ENCODE results near the gene TRAF5. TPM values are rescaled to one million over a fixed set of nuclear protein-coding genes. Genes with fewer than 3 reads are reported as not detected.
"Not testable (repeated sequence)": the region's sequence is repeated elsewhere in the genome, so short reads cannot be mapped to it uniquely, and the experiment has no call there.

TRAF5 gene
- total RNA-seq, 1 donor from 2014 or later = 1.6 TPM

DNA sequence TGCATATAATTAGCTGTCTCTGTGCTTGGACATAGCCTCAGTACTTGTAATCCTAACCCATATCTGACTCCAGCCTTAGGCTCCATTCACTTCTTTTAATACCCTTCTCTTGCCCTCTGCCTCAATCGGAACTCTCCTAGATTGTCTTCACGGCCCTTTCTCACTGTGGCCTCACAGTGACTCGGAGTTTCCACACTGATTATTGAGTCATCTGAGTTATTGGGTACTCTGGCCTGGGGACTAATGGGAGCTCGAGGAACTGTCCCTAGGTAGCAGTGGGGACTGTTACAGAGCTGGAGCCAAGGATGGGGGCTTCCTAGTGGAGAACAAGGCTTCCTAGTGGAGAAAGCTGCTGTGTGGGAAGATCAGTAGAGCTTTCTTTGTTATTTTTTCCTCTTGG lies 17.0 kb downstream of the TRAF5 start:
- DNase-seq (ENCODE audit: low read depth) = no peak
- no peaks in the 10 kb centered on the region for H3K27me3 ChIP-seq (ENCODE audit: control insufficient read depth, insufficient read depth, low read length)
- TF ChIP-seq, protein P1, sequence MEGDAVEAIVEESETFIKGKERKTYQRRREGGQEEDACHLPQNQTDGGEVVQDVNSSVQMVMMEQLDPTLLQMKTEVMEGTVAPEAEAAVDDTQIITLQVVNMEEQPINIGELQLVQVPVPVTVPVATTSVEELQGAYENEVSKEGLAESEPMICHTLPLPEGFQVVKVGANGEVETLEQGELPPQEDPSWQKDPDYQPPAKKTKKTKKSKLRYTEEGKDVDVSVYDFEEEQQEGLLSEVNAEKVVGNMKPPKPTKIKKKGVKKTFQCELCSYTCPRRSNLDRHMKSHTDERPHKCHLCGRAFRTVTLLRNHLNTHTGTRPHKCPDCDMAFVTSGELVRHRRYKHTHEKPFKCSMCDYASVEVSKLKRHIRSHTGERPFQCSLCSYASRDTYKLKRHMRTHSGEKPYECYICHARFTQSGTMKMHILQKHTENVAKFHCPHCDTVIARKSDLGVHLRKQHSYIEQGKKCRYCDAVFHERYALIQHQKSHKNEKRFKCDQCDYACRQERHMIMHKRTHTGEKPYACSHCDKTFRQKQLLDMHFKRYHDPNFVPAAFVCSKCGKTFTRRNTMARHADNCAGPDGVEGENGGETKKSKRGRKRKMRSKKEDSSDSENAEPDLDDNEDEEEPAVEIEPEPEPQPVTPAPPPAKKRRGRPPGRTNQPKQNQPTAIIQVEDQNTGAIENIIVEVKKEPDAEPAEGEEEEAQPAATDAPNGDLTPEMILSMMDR (IDR thresholded peaks at IDR 0.05; ENCODE audit: insufficient read depth, low read length, severe bottlenecking) = no peak
- no peak overlapping the region for H3K4me3 ChIP-seq (ENCODE audit: low read depth, low read length)
- no peaks in the 10 kb centered on the region for H3K36me3 ChIP-seq (ENCODE audit: control insufficient read depth, insufficient read depth, low read length)
- FAIRE-seq = no peak

DNA sequence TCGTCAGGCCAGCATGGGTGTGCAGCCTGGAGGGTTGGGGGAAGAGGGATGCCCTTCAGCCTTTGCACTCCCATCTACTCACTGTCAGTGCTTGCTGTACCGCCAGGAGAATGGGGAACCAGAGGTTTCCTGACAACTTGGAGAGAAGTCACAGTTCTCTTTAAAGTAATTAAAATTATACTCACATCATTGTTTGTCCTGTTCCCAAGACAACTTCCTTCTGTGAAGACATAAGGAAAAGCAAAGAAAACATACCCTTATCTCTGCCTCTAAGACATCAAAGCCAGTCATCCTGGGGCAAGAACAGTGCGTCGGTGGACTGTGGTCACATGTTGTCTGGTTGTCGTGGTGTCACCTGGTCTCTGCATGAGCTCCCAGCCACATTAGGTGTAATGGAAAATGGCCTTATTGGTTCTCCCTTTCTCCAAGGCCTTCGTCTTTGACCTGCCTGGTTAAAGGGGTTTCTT lies 17.6 kb downstream of the TRAF5 start:
- Histone ChIP-seq H3K27me3 (ENCODE audit: control insufficient read depth, insufficient read depth, low read length) (no peaks in the 10 kb centered on the region), H3K4me3 (ENCODE audit: low read depth, low read length) (no peak overlapping the region), H3K36me3 (ENCODE audit: control insufficient read depth, insufficient read depth, low read length) (no peaks in the 10 kb centered on the region)
- TF ChIP-seq, protein P1 (IDR thresholded peaks at IDR 0.05; ENCODE audit: insufficient read depth, low read length, severe bottlenecking) = no peak
- DNase-seq (ENCODE audit: low read depth) = no peak
- no peak for FAIRE-seq

DNA sequence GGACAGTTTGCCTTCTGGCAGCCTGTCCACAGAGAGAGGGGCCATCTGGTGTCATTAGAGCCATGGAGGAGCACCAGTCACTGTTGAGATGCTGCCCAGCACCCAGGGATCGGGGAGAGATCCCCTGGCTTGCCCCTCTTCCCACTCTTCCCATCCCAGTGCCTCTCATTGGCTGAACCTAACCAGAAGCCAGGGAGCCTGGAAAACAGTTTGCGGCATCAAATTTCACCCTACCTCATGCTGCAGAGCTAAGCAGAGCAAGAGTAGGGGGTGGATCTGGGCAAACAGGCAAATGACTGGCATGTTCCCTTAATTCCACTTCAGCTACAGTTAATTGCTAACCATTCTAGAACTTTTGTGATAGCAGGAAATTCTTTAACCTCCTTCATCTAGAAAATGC lies 19.1 kb downstream of the TRAF5 start:
- no peak for DNase-seq (ENCODE audit: low read depth)
- no peaks in the 10 kb centered on the region for H3K27me3 ChIP-seq (ENCODE audit: control insufficient read depth, insufficient read depth, low read length)
- no peak overlapping the region for H3K4me3 ChIP-seq (ENCODE audit: low read depth, low read length)
- no peak for FAIRE-seq
- no peaks in the 10 kb centered on the region for H3K36me3 ChIP-seq (ENCODE audit: control insufficient read depth, insufficient read depth, low read length)
- TF ChIP-seq, protein P1 (IDR thresholded peaks at IDR 0.05; ENCODE audit: insufficient read depth, low read length, severe bottlenecking) = no peak

DNA sequence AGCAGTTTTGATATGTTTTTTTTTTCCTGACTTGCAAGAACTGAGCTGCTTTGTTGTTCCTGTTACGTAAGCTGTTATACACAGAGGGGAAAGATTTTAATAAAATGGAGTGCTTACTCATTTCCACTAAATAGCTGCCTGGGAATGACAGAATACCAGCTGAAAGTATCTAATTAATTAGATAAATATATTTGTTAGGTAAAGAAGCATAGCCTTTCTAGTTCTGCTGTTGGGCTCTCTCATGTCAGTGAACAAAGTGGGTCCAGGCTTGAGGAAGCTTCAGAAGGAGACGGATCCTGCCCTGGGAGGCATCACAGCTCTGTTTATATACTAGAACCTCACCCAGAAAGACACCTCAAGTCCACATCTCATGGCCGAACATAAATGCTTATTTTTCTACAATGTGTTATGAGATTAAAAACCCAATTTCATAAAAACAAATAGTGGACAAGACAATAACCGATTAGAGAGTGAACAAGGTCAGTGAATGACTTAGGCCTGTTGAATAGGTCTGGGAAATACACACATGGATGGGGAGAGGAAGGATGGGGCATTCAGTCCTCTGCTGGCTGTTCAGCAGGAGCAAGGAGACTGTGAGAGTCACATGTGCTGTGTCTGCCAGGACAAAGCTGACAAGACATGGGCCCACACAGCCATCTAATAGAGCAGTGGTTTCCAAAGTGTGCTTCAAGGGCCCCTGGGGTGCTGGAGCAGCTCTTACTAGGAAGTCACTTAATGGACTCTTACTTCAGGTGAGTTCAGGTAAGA lies 20.6 kb downstream of the TRAF5 start:
- DNase-seq (ENCODE audit: low read depth) = no peak

DNA sequence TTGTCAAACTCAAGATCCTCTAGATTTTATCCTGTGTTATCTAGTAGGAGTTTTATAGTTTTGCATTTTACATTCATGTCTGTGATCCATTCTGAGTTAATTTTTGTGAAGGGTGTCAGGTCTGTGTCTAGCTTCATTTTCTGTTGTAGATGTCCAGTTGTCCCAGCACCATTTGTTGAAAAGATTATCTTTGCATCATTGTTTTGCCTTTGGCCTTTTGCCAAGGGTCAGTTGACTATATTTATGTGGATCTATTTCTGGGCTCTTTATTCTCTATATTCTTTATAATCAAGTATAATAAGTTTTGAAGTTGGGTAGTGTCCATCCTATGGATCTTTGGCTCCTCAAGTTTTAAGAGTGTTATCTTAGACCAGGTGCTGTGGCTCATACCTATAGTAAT lies 21.9 kb downstream of the TRAF5 start:
- Histone ChIP-seq H3K27me3 (ENCODE audit: control insufficient read depth, insufficient read depth, low read length) (no peaks in the 10 kb centered on the region), H3K4me3 (ENCODE audit: low read depth, low read length) (no peak overlapping the region), H3K36me3 (ENCODE audit: control insufficient read depth, insufficient read depth, low read length) (no peaks in the 10 kb centered on the region)
- DNase-seq (ENCODE audit: low read depth) (no peak), FAIRE-seq (no peak)
- TF ChIP-seq, protein P1 (IDR thresholded peaks at IDR 0.05; ENCODE audit: insufficient read depth, low read length, severe bottlenecking) = no peak

More for the DNA sequence above, 20.6 kb downstream of the TRAF5 start:
- Histone ChIP-seq H3K4me3 (ENCODE audit: low read depth, low read length) (no peak overlapping the region), H3K36me3 (ENCODE audit: control insufficient read depth, insufficient read depth, low read length) (no peaks in the 10 kb centered on the region), H3K27me3 (ENCODE audit: control insufficient read depth, insufficient read depth, low read length) (no peaks in the 10 kb centered on the region)
- TF ChIP-seq, protein P1 (IDR thresholded peaks at IDR 0.05; ENCODE audit: insufficient read depth, low read length, severe bottlenecking) = no peak
- no peak for FAIRE-seq

DNA sequence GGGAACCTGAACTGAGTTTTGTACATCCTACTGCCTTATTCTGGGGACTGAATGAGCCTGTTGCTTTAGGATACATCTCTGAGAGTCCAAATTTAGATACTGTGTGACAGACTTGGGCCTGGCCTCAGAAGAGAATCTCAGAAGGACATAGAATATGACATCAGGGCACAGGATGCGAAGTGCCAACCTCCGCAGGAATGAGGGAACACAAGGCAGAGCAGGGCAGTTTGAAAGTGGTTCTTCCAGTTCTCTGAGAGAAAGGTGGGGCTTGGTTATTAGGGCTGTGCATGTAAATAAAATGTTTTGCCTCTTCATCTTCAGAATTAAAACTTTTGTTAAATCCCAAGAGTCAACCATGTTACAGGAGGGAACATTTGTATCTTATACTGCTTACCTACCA lies 23.1 kb downstream of the TRAF5 start:
- Histone ChIP-seq H3K27me3 (ENCODE audit: control insufficient read depth, insufficient read depth, low read length) (no peaks in the 10 kb centered on the region), H3K4me3 (ENCODE audit: low read depth, low read length) (no peak overlapping the region), H3K36me3 (ENCODE audit: control insufficient read depth, insufficient read depth, low read length) (no peaks in the 10 kb centered on the region)
- DNase-seq (ENCODE audit: low read depth) (no peak), FAIRE-seq (no peak)
- TF ChIP-seq, protein P1 (IDR thresholded peaks at IDR 0.05; ENCODE audit: insufficient read depth, low read length, severe bottlenecking) = no peak

DNA sequence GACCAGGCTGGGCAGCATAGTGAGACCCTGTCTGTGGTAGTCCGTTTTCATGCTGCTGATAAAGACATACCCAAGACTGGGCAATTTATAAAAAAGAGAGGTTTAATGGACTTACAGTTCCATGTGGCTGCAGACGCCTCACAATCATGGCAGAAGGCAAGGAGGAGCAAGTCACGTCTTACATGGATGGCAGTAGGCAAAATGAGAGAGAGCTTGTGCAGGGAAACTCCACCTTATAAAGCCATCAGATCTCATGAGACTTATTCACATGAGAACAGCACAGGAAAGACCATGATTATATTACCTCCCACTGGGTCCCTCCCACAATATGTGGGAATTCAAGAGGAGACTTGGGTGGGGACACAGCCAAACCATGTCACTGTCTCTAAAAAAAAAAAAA lies 25.4 kb downstream of the TRAF5 start:
- not testable (repeated sequence) for FAIRE-seq; H3K4me3 ChIP-seq (ENCODE audit: low read depth, low read length); H3K36me3 ChIP-seq (ENCODE audit: control insufficient read depth, insufficient read depth, low read length); DNase-seq (ENCODE audit: low read depth); H3K27me3 ChIP-seq (ENCODE audit: control insufficient read depth, insufficient read depth, low read length)
